ENCODE results near the gene SNX8.
"Not testable (repeated sequence)": the region's sequence is repeated elsewhere in the genome, so short reads cannot be mapped to it uniquely, and the experiment has no call there.

SNX8 gene

GRCh38 chr7:2273866-2274265 is 40.4 kb downstream of the SNX8 start:
- no peak overlapping the region for H3K4me3 ChIP-seq
- no peaks in the 10 kb centered on the region for H3K9me3 ChIP-seq
- 0 out of 2 replicates have a peak, but pooled peaks cover 2% of the 10 kb centered on the region for H3K4me1 ChIP-seq
- no peaks in the 10 kb centered on the region; the same call in 1 of the 2 replicates for H3K36me3 ChIP-seq (replicated peaks)
- no peaks in the 10 kb centered on the region for H3K27me3 ChIP-seq (ENCODE audit: low read depth)
- DNase-seq (ENCODE audit: low spot score in 2 of 2): no peak
- in situ Hi-C loops (cut with MboI; ENCODE audit: low sequenced_read_pairs): no loop called here

GRCh38 chr7:2272031-2272430 is 42.2 kb downstream of the SNX8 start:
- H3K27me3 ChIP-seq (ENCODE audit: low read depth): no peaks in the 10 kb centered on the region
- no peak overlapping the region for H3K4me3 ChIP-seq
- in situ Hi-C loops (cut with MboI; ENCODE audit: low sequenced_read_pairs): no loop called here
- H3K4me1 ChIP-seq: 0 out of 2 replicates have a peak, but pooled peaks cover 2% of the 10 kb centered on the region
- H3K36me3 ChIP-seq (replicated peaks): no peaks in the 10 kb centered on the region; the same call in 1 of the 2 replicates
- no peaks in the 10 kb centered on the region for H3K9me3 ChIP-seq
- DNase-seq (ENCODE audit: low spot score in 2 of 2): no peak

- DNase-seq (ENCODE audit: low spot score in 2 of 2): no peak
- H3K9me3 ChIP-seq: no peaks in the 10 kb centered on the region
- no peaks in the 10 kb centered on the region; the same call in 1 of the 2 replicates for H3K36me3 ChIP-seq (replicated peaks)
- 0 out of 2 replicates have a peak, but pooled peaks cover 2% of the 10 kb centered on the region for H3K4me1 ChIP-seq
- in situ Hi-C loops (cut with MboI; ENCODE audit: low sequenced_read_pairs): no loop called here
- no peaks in the 10 kb centered on the region for H3K27me3 ChIP-seq (ENCODE audit: low read depth)
- no peak overlapping the region for H3K4me3 ChIP-seq
Observed at GRCh38 chr7:2271273-2272026, 42.8 kb downstream of the SNX8 start.

- Histone ChIP-seq H3K9me3 (no peaks in the 10 kb centered on the region), H3K27me3 (ENCODE audit: low read depth) (no peaks in the 10 kb centered on the region), H3K4me3 (no peak overlapping the region), H3K36me3 (replicated peaks) (no peaks in the 10 kb centered on the region; the same call in 1 of the 2 replicates), H3K4me1 (0 out of 2 replicates have a peak, but pooled peaks cover 2% of the 10 kb centered on the region)
- in situ Hi-C loops (cut with MboI; ENCODE audit: low sequenced_read_pairs): no loop called here
- DNase-seq (ENCODE audit: low spot score in 2 of 2): no peak
Observed at GRCh38 chr7:2270495-2270894, 43.7 kb downstream of the SNX8 start.

GRCh38 chr7:2269991-2270460 is 44.2 kb downstream of the SNX8 start:
- H3K4me1 ChIP-seq: 0 out of 2 replicates have a peak, but pooled peaks cover 2% of the 10 kb centered on the region
- no peak for DNase-seq (ENCODE audit: low spot score in 2 of 2)
- H3K27me3 ChIP-seq (ENCODE audit: low read depth): no peaks in the 10 kb centered on the region
- H3K9me3 ChIP-seq: no peaks in the 10 kb centered on the region
- in situ Hi-C loops (cut with MboI; ENCODE audit: low sequenced_read_pairs): no loop called here
- H3K4me3 ChIP-seq: no peak overlapping the region
- no peaks in the 10 kb centered on the region; the same call in 1 of the 2 replicates for H3K36me3 ChIP-seq (replicated peaks)

- H3K4me1 ChIP-seq; H3K36me3 ChIP-seq (replicated peaks); H3K27me3 ChIP-seq (ENCODE audit: low read depth); in situ Hi-C loops (cut with MboI; ENCODE audit: low sequenced_read_pairs); DNase-seq (ENCODE audit: low spot score in 2 of 2); H3K9me3 ChIP-seq; H3K4me3 ChIP-seq: not testable (repeated sequence)
Observed at GRCh38 chr7:2269089-2269990, 44.9 kb downstream of the SNX8 start.

DNA sequence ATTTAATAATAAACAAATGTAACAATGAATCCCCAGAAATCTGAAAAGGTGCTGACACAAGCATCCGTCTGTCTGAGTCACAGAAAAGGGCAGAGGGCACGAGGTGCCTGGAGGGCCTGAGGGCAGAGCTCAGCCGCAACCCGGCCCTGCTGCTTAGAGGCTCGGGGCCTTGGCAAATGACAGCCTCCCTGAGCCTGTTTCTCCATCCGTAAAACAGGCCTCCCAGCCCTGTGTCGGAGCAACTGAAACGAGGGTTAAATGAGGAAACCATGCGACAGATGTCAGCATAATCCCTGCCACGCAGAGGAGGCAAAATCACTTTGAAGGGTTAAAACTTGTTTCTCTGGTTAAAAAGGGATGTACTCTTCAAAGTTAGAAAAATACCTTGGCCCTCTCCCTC is 47.3 kb downstream of the SNX8 start:
- no peak for DNase-seq (ENCODE audit: low spot score in 2 of 2)
- Histone ChIP-seq H3K9me3 (no peaks in the 10 kb centered on the region), H3K4me1 (0 out of 2 replicates have a peak, but pooled peaks cover 2% of the 10 kb centered on the region), H3K36me3 (replicated peaks) (no peaks in the 10 kb centered on the region; the same call in none of the 2 replicates), H3K27me3 (ENCODE audit: low read depth) (no peaks in the 10 kb centered on the region), H3K4me3 (no peak overlapping the region)
- in situ Hi-C loops (cut with MboI; ENCODE audit: low sequenced_read_pairs): no loop called here

GRCh38 chr7:2264158-2264557 is 50.1 kb downstream of the SNX8 start:
- no peaks in the 10 kb centered on the region for H3K4me1 ChIP-seq
- H3K4me3 ChIP-seq: no peak overlapping the region
- no peaks in the 10 kb centered on the region for H3K9me3 ChIP-seq
- H3K27me3 ChIP-seq (ENCODE audit: low read depth): no peaks in the 10 kb centered on the region
- in situ Hi-C loops (cut with MboI; ENCODE audit: low sequenced_read_pairs): no loop called here
- DNase-seq (ENCODE audit: low spot score in 2 of 2): no peak
- no peaks in the 10 kb centered on the region; the same call in 1 of the 2 replicates for H3K36me3 ChIP-seq (replicated peaks)

- DNase-seq (ENCODE audit: low spot score in 2 of 2): no peak
- H3K4me3 ChIP-seq: no peak overlapping the region
- H3K36me3 ChIP-seq (replicated peaks): no peaks in the 10 kb centered on the region; the same call in 1 of the 2 replicates
- H3K27me3 ChIP-seq (ENCODE audit: low read depth): no peaks in the 10 kb centered on the region
- in situ Hi-C loops (cut with MboI; ENCODE audit: low sequenced_read_pairs): no loop called here
- H3K4me1 ChIP-seq: no peaks in the 10 kb centered on the region
- H3K9me3 ChIP-seq: no peaks in the 10 kb centered on the region
Observed at GRCh38 chr7:2263176-2263575, 51.1 kb downstream of the SNX8 start.

DNA sequence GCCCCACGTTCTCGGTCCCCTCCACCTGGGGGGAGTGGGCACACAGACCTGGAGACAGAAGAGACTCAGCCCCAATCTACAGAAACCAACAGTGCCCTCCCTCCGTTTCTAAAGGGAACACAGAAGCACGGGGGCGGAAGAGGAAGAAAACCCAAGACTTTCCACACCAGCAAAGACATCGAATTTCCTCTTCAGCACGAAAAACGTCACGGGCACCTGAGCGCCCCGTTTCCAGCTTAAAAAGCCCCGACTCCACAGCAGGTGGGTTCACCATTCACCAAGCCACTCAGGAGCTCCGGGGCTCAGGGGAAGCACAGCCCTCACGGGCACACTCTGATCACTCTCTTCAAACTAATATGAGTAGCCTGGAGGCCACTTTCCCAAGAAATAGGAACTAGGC is 52.6 kb downstream of the SNX8 start:
- Histone ChIP-seq H3K4me3 (no peak overlapping the region), H3K4me1 (no peaks in the 10 kb centered on the region), H3K9me3 (no peaks in the 10 kb centered on the region), H3K36me3 (replicated peaks) (no peaks in the 10 kb centered on the region; the same call in 1 of the 2 replicates), H3K27me3 (ENCODE audit: low read depth) (no peaks in the 10 kb centered on the region)
- in situ Hi-C loops (cut with MboI; ENCODE audit: low sequenced_read_pairs): no loop called here
- no peak for DNase-seq (ENCODE audit: low spot score in 2 of 2)

- no peaks in the 10 kb centered on the region for H3K27me3 ChIP-seq (ENCODE audit: low read depth)
- H3K4me3 ChIP-seq: no peak overlapping the region
- in situ Hi-C loops (cut with MboI; ENCODE audit: low sequenced_read_pairs): no loop called here
- no peaks in the 10 kb centered on the region for H3K9me3 ChIP-seq
- H3K36me3 ChIP-seq (replicated peaks): no peaks in the 10 kb centered on the region; the same call in 1 of the 2 replicates
- H3K4me1 ChIP-seq: no peaks in the 10 kb centered on the region
- peak; percentile 20 to 76 for DNase-seq (ENCODE audit: low spot score in 2 of 2)
Observed at GRCh38 chr7:2260820-2261219, 53.4 kb downstream of the SNX8 start.

GRCh38 chr7:2259480-2259879 is 54.8 kb downstream of the SNX8 start:
- Histone ChIP-seq H3K9me3 (no peaks in the 10 kb centered on the region), H3K36me3 (replicated peaks) (no peaks in the 10 kb centered on the region; the same call in 1 of the 2 replicates), H3K27me3 (ENCODE audit: low read depth) (no peaks in the 10 kb centered on the region), H3K4me1 (no peaks in the 10 kb centered on the region), H3K4me3 (no peak overlapping the region)
- in situ Hi-C loops (cut with MboI; ENCODE audit: low sequenced_read_pairs): no loop called here
- no peak for DNase-seq (ENCODE audit: low spot score in 2 of 2)

- in situ Hi-C loops (cut with MboI; ENCODE audit: low sequenced_read_pairs): no loop called here
- no peaks in the 10 kb centered on the region; the same call in 1 of the 2 replicates for H3K36me3 ChIP-seq (replicated peaks)
Observed at GRCh38 chr7:2258661-2259365, 55.4 kb downstream of the SNX8 start.

More at GRCh38 chr7:2258661-2259365, 55.4 kb downstream of the SNX8 start:
- Histone ChIP-seq H3K4me1 (no peaks in the 10 kb centered on the region), H3K9me3 (no peaks in the 10 kb centered on the region), H3K27me3 (ENCODE audit: low read depth) (no peaks in the 10 kb centered on the region), H3K4me3 (no peak overlapping the region)
- no peak for DNase-seq (ENCODE audit: low spot score in 2 of 2)
